Camera-type eye (tissue), 1 donor: Measurements from ENCODE around the gene LRFN4. TPM values are rescaled to one million over a fixed set of nuclear protein-coding genes. Genes with fewer than 3 reads are reported as not detected.

Source experiments
- total RNA-seq: library from RNA; depleted of rRNA; stranded (reverse); fragments of >200 nt; gene quantifications from one replicate; pipeline ENCODE4 v1.2.3, GENCODE V29; 2014

LRFN4 gene
- 14.6 TPM for total RNA-seq

GRCh38 chr11:66856496-66857233 lies at the start of gene LRFN4:
Gene LRFN4 (plus strand): TSS chr11:66857064. CDS start chr11:66857745, 681 bp downstream.

GRCh38 chr11:66842896-66843775 lies 13.7 kb upstream of the LRFN4 start, which contains the start of gene RCE1:
Gene RCE1 (plus strand): TSS chr11:66843441. CDS start chr11:66843456, 15 bp downstream.

Other genes with a start within 250 kb of the LRFN4 start
- 100 TPM for gene RBM14, start 240.4 kb upstream of the LRFN4 start, total RNA-seq
- 189 TPM for gene RBM4, start 218.4 kb upstream of the LRFN4 start, total RNA-seq
- gene RBM4B, start 179.2 kb upstream of the LRFN4 start, total RNA-seq: 71.8 TPM
- 98.3 TPM for gene SPTBN2, start 127.8 kb upstream of the LRFN4 start, total RNA-seq
- gene RCE1, start 13.6 kb upstream of the LRFN4 start, total RNA-seq: 14.1 TPM
- 16.8 TPM for gene PC, start 101.3 kb downstream of the LRFN4 start, total RNA-seq
- gene C11orf86, start 118.2 kb downstream of the LRFN4 start, total RNA-seq: not detected
- 0.27 TPM for gene SYT12, start 166.1 kb downstream of the LRFN4 start, total RNA-seq
- 8.1 TPM for gene RHOD, start 199.8 kb downstream of the LRFN4 start, total RNA-seq